Mesothelial cell of epicardium (in vitro differentiated cells): ENCODE measurements around the gene ZNF318. TPM values are rescaled to one million over a fixed set of nuclear protein-coding genes. Genes with fewer than 3 reads are reported as not detected.
A peak's percentile ranks its signal among the peaks of the same experiment; 100 is the strongest.
"Not testable (repeated sequence)": the region's sequence is repeated elsewhere in the genome, so short reads cannot be mapped to it uniquely, and the experiment has no call there.

Experiments used
- DNase-seq, 2 experiments: peaks; one replicate each; pipeline ENCODE4 v3.0.0; 2021; ENCODE audit warnings: low spot score in 2 of 2; ENCODE audit not compliant: unreplicated experiment in 2 of 2
- H3K27ac Mint-ChIP-seq: 2 replicates; pipeline ENCODE4 v1.8.0; 2021; ENCODE audit warnings: mixed read lengths
- H3K27me3 Mint-ChIP-seq: 2 replicates; pipeline ENCODE4 v1.8.0; 2021; ENCODE audit warnings: low read depth, mixed read lengths
- H3K36me3 Mint-ChIP-seq: 2 replicates; pipeline ENCODE4 v1.8.0; 2021; ENCODE audit warnings: mixed read lengths
- H3K4me1 Mint-ChIP-seq: 2 replicates; pipeline ENCODE4 v1.8.0; 2021; ENCODE audit warnings: mixed read lengths
- H3K4me3 Mint-ChIP-seq: 2 replicates; pipeline ENCODE4 v1.8.0; 2021; ENCODE audit warnings: mild to moderate bottlenecking, moderate library complexity, mixed read lengths
- H3K9me3 Mint-ChIP-seq: 2 replicates; pipeline ENCODE4 v1.8.0; 2021; ENCODE audit warnings: mixed read lengths
- total RNA-seq: library from RNA; stranded (reverse); gene quantifications from 3 replicates; pipeline ENCODE4 v1.2.1, GENCODE V29; 2021
- TF ChIP-seq, protein P1 (sequence below): fragments of 200-600 bp; sonication (generic); IDR thresholded peaks from one replicate; pipeline ENCODE4 v1.5.0; 2021; ENCODE audit warnings: antibody characterized with exemption; ENCODE audit not compliant: unreplicated experiment

ZNF318 gene, protein sequence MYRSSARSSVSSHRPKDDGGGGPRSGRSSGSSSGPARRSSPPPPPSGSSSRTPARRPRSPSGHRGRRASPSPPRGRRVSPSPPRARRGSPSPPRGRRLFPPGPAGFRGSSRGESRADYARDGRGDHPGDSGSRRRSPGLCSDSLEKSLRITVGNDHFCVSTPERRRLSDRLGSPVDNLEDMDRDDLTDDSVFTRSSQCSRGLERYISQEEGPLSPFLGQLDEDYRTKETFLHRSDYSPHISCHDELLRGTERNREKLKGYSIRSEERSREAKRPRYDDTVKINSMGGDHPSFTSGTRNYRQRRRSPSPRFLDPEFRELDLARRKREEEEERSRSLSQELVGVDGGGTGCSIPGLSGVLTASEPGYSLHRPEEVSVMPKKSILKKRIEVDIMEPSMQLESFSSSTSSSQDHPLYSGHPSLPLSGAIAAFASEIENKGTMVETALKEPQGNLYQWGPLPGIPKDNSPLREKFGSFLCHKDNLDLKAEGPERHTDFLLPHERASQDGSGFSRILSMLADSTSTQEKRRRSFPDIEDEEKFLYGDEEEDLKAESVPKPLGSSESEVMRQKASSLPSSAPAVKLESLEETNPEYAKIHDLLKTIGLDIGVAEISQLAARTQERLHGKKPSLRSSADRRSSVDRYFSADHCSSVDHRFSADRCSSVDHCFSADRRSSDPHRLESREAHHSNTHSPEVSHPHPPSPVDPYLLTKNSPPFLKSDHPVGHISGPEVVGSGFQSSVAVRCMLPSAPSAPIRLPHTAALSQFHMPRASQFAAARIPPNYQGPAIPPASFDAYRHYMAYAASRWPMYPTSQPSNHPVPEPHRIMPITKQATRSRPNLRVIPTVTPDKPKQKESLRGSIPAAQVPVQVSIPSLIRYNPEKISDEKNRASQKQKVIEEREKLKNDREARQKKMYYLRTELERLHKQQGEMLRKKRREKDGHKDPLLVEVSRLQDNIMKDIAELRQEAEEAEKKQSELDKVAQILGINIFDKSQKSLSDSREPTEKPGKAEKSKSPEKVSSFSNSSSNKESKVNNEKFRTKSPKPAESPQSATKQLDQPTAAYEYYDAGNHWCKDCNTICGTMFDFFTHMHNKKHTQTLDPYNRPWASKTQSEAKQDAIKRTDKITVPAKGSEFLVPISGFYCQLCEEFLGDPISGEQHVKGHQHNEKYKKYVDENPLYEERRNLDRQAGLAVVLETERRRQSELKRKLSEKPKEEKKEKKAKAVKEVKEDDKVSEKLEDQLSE (N-terminal part only)
- 26.9 to 29.0 TPM (median 28.1 TPM) in 3 replicates for total RNA-seq

DNA sequence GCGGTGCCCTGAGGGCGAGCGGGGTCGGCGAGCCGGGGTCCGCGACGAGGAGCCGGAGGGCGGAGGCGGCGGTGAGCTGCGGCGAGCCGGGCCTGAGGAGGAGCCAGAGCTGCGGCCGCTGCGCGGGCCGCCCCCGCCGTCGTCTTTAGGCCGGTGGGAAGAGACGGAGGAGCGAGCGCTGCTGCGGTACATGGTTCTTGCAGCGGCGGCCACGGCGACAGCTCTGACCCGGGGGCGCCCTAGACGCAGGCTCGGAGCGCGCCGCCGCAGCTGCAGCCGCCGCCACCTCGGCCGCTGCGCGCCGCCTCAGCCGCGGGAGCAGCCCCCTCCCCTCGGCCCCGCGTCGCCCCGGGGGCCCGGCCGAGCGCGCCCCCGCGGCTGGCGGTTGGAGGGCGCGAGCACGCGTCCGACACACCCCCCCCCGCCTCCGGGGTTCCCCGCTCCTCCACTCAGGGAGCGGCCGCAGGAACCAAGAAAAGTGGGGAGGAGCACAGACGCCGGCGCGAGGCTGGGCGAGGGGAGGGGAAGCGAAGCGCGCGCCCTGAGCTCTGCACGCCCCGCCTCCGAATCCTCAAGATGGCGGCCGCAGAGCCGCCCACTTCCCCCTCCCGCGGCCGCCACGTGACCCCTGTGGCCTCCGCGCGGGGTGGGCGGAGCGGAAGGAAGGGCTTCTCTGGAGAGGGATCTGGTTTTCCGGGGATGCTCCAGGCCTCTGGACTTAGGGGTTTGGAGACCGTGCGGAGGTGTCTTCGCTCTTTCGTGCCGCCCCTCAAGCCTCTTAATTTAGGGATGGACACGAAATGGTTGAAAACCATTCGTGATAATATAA, at the start of gene ZNF318:
ZNF318 (minus strand) TSS at position 474 of the 829 bp plus-strand sequence; CDS start at position 192, 282 bp downstream.
- Mint-ChIP-seq H3K36me3 (peaks cover 8% of the 10 kb centered on the region), H3K4me1 (peaks cover 24% of the 10 kb centered on the region), H3K27me3 (no peaks in the 10 kb centered on the region), H3K9me3 (no peaks in the 10 kb centered on the region), H3K27ac (peak within 1 kb of the TSS; percentile 94), H3K4me3 (peak within 1 kb of the TSS; percentile 83)
- TF ChIP-seq, protein P1, sequence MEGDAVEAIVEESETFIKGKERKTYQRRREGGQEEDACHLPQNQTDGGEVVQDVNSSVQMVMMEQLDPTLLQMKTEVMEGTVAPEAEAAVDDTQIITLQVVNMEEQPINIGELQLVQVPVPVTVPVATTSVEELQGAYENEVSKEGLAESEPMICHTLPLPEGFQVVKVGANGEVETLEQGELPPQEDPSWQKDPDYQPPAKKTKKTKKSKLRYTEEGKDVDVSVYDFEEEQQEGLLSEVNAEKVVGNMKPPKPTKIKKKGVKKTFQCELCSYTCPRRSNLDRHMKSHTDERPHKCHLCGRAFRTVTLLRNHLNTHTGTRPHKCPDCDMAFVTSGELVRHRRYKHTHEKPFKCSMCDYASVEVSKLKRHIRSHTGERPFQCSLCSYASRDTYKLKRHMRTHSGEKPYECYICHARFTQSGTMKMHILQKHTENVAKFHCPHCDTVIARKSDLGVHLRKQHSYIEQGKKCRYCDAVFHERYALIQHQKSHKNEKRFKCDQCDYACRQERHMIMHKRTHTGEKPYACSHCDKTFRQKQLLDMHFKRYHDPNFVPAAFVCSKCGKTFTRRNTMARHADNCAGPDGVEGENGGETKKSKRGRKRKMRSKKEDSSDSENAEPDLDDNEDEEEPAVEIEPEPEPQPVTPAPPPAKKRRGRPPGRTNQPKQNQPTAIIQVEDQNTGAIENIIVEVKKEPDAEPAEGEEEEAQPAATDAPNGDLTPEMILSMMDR: no peak
- DNase-seq: peak; percentile 93

DNA sequence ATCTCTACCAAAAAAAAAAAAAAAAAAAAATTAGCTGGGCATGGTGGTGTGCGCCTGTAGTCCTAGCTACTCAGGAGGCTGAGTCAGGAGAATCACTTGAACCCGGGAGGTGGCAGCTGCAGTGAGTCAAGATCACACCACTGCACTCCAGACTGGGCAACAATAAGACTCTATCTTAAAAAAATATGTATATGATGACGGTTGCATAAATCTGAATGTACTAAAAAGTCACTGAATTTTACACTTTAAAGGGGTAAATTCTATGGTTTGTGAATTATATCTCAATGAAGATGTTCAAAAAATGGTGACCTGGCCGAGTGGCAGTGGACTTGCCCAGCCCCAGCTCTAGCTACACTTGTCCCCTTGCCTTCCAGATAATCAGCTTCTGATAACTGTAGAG, 47.5 kb upstream of the ZNF318 start:
- Mint-ChIP-seq H3K9me3 (peaks cover 3% of the 10 kb centered on the region), H3K27me3 (peaks cover 23% of the 10 kb centered on the region), H3K36me3 (no peaks in the 10 kb centered on the region), H3K27ac (no peak overlapping the region), H3K4me3 (no peak overlapping the region), H3K4me1 (no peaks in the 10 kb centered on the region)
- DNase-seq: no peak
- TF ChIP-seq, protein P1: no peak

DNA sequence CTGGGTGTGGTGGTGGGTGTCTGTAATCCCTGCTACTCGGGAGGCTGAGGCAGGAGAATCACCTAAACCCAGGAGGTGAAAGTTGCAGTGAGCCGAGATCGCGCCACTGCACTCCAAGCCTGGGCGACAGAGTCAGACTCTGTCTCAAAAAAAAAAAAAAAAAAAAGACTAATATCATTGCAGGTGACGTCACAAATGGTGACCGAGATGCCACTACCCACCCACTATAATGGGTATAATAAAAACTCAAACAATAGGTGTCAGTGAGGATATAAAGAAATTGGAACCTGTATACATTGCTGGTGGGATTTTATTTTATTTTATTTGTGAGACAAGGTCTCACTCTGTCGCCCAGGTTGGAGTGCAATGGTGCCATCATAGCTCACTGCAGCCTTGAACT, 45.8 kb upstream of the ZNF318 start:
- not testable (repeated sequence) for H3K4me3 Mint-ChIP-seq, H3K36me3 Mint-ChIP-seq, H3K9me3 Mint-ChIP-seq, H3K27ac Mint-ChIP-seq, H3K4me1 Mint-ChIP-seq, DNase-seq
- H3K27me3 Mint-ChIP-seq: peaks cover 23% of the 10 kb centered on the region

DNA sequence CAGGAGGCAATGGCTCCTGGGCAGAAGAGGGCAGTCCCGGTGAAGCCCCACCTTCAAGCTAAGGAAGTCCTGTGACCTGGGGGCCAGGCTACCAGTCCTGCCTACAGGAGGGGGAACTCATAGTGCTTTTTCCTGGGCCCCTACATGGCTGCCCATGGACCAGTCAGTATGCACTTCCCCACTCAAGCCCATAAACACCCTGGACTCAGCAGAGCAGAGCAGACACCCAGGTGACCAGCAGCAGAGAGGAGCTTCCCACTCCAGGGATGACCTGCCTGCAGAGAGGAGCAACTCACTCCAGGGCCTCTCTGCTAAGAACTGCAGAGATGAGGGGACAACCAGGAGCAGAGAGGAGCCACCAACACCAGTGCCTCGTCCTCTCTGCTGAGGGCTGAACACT, 43.6 kb upstream of the ZNF318 start:
- TF ChIP-seq, protein P1: no peak
- Mint-ChIP-seq H3K27ac (no peak overlapping the region), H3K4me3 (no peak overlapping the region), H3K36me3 (peaks cover 3% of the 10 kb centered on the region), H3K9me3 (no peaks in the 10 kb centered on the region), H3K27me3 (peaks cover 14% of the 10 kb centered on the region), H3K4me1 (no peaks in the 10 kb centered on the region)
- DNase-seq: no peak

DNA sequence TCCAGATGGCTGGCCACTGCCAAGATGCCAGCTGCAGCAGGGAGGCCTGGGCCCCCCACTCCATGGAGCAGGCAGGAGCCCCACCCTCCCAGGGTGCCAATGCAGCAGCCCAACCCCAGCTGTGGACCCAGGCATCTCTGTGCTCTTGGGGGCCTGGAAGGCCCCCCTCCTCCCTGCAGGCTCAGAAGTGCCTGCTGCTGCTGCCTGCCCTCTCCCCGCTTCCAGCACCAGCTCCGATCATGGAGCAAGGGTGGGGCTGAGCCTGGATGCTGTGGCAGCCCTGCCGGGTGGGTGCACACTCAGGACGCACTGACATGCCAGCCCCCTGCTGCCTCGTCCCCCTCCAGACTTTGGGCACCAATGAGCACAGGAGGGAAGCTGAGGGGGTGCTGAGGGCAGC, 43.1 kb upstream of the ZNF318 start:
- Mint-ChIP-seq H3K27me3 (peaks cover 9% of the 10 kb centered on the region), H3K36me3 (peaks cover 5% of the 10 kb centered on the region), H3K4me1 (no peaks in the 10 kb centered on the region), H3K4me3 (no peak overlapping the region), H3K9me3 (no peaks in the 10 kb centered on the region), H3K27ac (no peak overlapping the region)
- TF ChIP-seq, protein P1: no peak
- no peak for DNase-seq

DNA sequence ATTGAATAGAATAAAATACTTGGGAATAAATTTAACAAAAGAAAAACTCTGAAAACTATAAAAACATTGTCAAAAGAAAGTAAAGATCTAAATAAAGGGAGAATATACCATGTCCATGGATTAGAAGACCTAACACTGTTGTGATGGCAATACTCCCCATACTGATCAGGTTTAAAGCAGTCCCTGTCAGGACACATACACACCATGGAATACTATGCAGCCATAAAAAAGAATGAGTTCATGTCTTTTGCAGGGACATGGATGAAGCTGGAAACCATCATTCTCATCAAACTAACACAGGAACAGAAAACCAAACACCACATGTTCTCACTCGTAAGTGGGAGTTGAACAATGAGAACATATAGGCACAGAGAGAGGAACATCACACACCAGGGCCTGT, 41.3 kb upstream of the ZNF318 start:
- H3K27ac Mint-ChIP-seq, H3K4me3 Mint-ChIP-seq, H3K27me3 Mint-ChIP-seq, DNase-seq, H3K9me3 Mint-ChIP-seq, H3K4me1 Mint-ChIP-seq: not testable (repeated sequence)
- H3K36me3 Mint-ChIP-seq: peaks cover 13% of the 10 kb centered on the region
